GM19397 (cell line): Measurements from ENCODE around the gene TIE1.

Experiments
- ATAC-seq: cut with Tn5 transposase; IDR thresholded peaks from one replicate; pipeline ENCODE4 v1.9.1; 2021; ENCODE audit warnings: mild to moderate bottlenecking, moderate library complexity; ENCODE audit not compliant: unreplicated experiment

TIE1 gene

DNA sequence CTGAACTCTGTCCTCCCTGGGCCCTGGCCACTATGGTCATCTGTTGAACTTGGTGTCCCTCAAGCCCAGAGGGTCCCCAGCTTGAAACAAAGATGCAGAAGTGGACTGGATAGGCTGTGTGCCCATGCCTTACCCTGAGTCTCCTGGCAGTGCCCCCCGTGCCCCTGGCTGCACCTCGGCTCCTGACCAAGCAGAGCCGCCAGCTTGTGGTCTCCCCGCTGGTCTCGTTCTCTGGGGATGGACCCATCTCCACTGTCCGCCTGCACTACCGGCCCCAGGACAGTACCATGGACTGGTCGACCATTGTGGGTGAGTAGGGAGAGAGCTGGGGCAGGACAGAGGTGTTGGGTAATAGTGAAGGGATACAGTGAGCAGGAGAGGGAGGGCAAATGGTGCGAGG is 10.7 kb downstream of the TIE1 start:
- ATAC-seq: no peak

DNA sequence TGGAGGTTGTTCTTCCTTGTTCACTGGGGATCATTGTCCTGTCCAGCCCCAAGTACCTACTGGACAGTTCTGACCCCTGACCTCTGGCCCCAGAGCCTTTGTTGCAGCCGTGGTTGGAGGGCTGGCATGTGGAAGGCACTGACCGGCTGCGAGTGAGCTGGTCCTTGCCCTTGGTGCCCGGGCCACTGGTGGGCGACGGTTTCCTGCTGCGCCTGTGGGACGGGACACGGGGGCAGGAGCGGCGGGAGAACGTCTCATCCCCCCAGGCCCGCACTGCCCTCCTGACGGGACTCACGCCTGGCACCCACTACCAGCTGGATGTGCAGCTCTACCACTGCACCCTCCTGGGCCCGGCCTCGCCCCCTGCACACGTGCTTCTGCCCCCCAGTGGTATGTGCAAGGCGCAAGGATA is 11.4 kb downstream of the TIE1 start:
- ATAC-seq: no peak

DNA sequence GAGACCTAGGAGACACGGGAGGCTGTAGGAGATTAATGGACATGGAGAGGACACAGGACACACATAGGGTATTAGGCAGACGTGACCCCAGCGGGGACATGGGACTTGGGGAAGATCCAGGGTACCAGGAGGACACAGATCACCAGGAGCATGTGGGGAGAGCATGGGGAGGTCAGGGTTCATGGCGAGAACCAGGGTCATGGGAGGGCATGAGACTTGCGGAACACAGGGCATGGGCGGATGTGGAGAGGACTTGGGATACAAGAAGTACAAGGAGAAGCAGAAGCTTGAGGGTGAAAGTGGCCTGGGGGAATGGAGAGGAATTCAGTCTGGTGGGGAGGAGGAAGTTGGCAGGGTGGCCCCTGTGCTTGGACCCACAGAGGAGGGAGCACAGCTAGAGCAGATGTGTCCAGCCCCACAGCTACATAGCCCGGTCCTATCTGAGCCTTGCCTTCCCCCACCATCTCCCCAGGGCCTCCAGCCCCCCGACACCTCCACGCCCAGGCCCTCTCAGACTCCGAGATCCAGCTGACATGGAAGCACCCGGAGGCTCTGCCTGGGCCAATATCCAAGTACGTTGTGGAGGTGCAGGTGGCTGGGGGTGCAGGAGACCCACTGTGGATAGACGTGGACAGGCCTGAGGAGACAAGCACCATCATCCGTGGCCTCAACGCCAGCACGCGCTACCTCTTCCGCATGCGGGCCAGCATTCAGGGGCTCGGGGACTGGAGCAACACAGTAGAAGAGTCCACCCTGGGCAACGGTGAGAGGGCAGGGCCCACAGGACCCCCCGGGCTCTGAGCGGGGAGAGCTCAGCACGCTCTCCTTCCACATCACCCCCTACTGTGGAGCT is 12.1 kb downstream of the TIE1 start:
- no peak for ATAC-seq

DNA sequence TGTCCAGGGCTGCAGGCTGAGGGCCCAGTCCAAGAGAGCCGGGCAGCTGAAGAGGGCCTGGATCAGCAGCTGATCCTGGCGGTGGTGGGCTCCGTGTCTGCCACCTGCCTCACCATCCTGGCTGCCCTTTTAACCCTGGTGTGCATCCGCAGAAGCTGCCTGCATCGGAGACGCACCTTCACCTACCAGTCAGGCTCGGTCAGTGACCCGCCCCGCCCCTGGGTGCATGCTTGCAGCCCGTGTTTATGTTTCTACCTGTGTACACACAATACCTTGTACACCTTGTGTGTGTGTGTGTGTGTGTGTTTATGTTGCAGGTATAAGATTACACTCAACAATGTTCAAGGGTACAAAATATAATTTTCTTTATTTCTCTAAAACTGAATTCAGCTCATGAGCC is 13.0 kb downstream of the TIE1 start:
- ATAC-seq: no peak

DNA sequence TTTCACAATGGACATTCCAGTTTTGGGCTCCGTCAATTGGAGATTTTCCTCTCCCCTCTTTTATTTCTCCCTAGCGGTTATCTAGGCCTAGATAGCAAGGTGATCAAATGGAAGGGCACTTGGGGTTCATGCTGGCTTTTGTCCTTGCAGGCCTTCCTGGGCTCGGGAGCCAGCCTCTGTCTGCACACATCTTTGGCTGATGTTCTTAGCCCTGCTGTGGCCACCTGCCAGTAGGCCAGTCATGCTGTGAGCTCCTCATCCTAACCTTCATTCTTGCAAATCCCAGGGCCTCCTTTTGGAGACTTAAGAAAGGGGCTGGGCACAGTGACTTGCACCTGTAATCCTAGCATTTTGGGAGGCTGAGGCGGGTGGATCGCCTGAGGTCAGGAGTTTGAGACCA is 13.5 kb downstream of the TIE1 start:
- no peak for ATAC-seq

DNA sequence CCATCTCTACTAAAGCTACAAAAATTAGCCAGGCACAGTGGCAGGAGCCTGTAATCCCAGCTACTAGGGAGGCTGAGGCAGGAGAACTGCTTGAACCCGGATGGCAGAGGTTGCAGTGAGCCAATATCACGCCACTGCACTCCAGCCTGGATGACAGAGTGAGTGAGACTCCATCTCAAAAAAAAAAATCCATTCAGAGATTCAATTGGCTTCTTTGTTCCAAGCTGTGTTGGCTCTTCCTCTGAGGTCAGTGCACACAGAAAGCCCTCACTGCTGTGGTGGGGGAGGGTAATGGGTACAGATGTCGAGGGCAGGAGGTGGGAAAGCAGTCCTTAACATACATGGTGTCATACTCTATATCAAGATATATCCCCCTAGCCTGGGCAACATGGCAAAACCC is 14.7 kb downstream of the TIE1 start:
- no peak for ATAC-seq

DNA sequence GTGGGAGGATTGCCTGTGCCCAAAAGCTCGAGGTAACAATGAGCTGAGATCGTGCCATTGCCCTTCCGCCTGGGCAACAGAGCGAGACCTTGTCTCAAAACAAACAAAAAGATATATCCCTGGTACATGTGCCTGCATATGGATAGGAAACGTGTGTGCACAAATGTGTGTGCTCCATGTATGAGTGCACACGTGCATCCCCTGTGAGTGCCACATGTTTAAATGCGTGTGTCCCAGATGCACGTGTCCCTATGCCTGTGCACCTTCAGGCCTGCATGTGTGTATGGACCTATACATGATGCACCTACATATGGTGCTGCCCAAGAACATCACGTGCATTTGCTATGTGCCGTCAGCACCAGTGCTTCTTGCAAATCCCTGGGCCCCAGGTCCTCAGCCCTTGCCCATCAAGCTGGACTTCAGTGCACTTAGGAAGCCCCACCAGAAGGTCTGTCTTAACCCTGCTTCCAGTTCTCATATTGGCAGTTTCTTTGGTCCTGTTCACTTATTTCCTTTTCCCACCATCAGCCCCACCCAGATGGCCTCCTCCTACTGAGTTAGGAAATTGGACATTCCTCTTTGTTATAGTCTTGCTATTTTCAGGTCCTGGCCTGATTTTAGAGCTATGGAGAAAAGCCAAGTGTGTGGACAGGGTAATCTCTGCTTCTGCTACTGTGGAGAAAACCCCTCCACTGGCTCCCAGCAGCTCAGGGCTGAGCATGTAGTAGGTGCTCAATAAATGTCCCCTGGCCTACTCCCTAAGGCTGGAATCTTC is 15.4 kb downstream of the TIE1 start:
- ATAC-seq: no peak

DNA sequence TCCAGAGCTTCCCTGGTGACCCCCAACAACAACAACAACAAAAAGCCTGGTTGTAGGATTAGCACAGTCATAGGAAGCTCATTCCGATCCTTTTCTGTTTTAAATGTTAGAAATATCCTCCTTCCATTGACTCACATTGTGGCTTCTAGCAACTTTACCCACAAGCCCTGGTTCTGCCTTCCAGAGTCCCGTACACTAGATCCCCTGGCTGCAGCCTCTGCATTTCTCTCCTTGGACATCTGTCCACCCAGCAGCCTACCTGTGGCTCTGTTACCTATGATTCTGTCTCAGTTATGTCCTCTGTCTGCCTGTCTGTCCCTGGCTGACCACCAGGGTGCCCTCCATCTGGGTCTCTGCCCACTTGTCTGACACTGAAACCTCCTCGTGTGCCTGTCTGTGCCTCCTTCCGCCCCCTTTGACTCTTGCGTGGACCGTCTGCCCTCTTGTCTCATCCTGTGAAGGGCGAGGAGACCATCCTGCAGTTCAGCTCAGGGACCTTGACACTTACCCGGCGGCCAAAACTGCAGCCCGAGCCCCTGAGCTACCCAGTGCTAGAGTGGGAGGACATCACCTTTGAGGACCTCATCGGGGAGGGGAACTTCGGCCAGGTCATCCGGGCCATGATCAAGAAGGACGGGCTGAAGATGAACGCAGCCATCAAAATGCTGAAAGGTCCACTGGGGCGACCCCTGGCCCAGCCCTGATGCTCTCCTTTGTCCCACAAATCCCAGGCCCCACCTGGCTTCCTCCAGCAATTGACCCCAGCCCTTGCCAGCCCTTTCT is 16.1 kb downstream of the TIE1 start:
- ATAC-seq: no peak

DNA sequence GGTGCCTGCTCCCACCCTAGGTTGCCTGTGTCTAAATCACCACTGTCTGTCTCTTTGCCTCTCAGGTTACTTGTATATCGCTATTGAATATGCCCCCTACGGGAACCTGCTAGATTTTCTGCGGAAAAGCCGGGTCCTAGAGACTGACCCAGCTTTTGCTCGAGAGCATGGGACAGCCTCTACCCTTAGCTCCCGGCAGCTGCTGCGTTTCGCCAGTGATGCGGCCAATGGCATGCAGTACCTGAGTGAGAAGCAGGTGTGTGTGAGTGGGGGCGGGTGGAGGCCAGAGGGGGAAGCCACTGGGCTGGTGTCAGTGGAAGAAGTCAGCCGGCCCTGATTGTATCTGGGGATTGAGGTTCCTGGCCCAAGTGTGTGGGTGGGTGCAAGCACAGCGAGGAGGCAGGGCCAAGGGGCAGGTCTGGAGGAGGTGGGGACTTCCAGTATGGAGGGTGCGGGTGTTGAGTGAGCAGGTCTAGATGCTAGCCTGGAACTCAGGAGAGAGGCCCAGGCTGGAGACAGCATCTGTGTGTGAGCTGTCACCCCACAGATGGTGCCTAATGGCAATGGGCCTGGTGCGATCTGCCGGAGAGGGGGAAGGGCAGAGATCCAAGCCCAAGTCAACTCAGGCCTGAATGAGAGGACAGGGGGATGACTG is 17.2 kb downstream of the TIE1 start:
- no peak for ATAC-seq

DNA sequence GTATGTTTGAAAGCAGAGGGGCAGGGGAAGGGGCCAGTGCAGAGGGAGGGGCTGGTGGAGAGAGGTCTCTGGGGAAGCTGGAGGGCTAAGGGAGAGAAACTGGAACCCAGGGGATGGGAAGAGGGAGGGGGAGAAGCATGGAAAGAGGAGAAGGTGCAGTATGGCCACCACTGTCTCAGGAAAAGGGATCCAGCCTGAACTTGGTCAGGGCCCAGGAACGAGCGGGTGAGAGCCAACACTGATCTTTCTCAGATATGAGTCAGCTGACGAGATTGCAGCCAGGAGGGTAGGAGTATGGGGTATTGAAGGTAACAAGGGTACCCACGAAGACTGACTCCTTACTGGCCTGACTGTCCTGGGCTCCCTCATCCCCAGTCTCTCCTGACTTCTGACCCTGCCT is 18.0 kb downstream of the TIE1 start:
- ATAC-seq: no peak

DNA sequence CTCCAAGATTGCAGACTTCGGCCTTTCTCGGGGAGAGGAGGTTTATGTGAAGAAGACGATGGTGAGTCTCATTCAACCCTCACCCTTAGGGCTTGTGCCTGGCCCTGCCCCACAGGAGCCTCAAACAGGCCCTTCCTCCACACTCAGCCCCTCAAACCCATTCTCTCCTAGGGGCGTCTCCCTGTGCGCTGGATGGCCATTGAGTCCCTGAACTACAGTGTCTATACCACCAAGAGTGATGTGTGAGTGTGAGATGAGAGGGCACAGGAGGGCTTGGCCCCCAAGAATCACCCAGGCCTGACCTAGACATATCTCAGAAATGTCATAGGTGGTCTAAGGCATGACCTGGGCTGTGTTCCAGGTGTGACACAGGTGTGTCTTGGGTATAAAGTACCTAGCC is 18.5 kb downstream of the TIE1 start:
- no peak for ATAC-seq

DNA sequence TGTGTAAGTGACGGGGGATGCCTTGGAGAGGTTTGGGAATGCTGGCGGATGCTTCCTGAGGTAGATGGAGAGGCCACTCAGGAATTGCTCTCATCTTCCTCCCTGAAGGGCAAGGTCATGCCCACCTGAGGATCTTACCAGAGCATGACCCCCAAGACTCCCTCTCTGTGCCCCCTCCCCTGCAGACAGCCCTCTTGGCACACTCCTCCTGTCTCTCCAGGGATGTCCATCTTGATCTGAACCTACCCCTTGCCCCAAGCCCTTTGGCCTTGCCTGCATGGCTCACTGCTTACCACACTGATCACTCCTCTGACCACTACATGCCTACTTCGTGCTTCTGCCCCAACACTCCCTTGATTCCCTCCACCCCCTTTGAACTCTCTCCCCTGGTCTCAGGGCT is 19.0 kb downstream of the TIE1 start:
- ATAC-seq: no peak

DNA sequence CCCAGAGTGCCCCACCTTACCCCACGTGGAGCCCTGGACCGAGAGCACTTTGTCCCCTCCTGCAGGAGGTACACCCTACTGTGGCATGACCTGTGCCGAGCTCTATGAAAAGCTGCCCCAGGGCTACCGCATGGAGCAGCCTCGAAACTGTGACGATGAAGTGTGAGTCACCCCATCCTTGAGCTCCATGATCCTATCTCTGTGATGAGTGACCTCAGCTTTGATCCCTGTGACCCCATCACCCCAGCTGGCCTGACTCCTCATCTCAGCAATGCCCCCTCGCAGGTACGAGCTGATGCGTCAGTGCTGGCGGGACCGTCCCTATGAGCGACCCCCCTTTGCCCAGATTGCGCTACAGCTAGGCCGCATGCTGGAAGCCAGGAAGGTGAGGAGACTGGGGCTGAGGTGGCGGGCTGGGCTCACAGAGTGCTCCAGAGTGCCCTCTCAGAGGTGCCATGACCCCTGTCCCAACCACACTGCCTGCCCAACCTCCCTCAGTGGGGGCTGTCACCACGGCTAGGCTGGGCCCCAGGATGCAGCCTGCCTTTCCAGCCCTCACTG is 20.6 kb downstream of the TIE1 start:
- no peak for ATAC-seq

DNA sequence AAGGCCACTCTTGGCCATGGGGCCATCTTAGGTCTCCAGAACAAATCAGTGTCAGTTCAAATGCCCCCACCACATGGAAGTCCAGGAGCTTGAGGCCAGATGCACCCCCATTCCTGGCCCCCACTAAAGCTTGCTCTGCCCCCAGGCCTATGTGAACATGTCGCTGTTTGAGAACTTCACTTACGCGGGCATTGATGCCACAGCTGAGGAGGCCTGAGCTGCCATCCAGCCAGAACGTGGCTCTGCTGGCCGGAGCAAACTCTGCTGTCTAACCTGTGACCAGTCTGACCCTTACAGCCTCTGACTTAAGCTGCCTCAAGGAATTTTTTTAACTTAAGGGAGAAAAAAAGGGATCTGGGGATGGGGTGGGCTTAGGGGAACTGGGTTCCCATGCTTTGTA is 21.7 kb downstream of the TIE1 start:
- ATAC-seq: no peak

DNA sequence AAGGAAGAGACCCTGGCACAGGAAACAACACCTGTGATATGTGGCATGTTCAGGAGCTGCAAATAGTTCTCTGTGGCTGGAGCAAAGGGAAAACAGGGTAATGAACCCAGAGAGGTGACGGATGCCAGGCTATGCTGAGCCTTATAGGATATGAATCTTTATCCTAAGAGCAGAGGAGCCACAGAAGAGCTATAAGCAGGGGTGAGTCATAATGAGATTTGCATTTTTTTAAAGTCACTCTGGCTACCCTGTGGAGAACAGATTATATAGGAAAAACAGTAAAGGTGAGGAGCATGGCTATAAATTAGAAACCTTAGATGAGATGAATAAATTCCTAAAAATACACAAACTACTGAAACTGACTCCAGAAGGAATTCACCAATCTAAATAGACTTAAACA is 24.0 kb downstream of the TIE1 start:
- ATAC-seq: no peak

DNA sequence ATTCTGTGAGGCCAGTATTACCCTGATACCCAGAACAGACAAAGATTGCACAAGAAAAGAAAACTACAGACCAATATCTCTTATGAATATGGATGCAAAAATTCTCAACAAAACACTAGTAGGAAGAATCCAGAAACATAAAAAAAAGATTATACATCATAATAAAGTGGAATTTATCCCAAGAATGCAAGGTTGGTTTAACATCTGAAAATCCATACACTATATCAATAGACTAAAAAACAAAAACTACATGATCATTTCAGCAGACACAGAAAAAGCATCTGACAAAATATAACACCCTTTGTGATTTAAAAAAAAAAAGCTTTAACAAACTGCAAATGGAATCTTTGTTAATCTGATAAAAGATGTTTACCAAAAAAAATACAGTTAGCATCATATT is 24.6 kb downstream of the TIE1 start:
- no peak for ATAC-seq

DNA sequence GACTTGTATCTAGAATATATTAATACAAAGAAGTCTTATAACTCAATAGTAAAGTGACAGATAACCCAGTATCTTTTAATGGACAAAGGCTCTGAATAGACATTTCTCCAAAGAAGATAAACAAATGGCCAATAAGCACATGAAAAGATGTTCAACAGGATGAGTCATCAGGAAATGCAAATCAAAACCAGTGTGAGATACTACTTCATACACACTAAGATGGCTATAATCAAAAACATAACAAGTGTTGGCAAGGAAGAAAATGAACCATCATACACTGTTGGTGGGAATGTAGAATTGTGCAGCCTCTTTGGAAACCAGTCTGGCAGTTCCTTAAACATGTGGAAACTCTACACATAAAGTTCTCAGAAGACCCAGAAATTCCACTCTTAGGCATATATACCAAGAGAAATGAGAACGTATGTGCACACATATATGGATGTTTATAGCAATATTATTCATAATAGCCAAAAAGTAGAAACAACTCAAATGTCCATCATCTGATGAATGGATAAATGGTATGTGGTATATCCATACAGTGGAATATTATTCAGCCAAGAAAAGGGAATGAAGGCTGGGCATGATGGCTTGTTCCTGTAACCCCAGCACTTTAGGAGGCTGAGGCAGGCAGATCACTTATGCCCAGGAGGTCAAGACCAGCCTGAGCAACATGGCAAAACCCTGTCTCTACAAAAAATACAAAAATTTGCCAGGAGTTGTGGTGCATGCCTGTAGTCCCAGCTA is 26.9 kb downstream of the TIE1 start:
- ATAC-seq: no peak

DNA sequence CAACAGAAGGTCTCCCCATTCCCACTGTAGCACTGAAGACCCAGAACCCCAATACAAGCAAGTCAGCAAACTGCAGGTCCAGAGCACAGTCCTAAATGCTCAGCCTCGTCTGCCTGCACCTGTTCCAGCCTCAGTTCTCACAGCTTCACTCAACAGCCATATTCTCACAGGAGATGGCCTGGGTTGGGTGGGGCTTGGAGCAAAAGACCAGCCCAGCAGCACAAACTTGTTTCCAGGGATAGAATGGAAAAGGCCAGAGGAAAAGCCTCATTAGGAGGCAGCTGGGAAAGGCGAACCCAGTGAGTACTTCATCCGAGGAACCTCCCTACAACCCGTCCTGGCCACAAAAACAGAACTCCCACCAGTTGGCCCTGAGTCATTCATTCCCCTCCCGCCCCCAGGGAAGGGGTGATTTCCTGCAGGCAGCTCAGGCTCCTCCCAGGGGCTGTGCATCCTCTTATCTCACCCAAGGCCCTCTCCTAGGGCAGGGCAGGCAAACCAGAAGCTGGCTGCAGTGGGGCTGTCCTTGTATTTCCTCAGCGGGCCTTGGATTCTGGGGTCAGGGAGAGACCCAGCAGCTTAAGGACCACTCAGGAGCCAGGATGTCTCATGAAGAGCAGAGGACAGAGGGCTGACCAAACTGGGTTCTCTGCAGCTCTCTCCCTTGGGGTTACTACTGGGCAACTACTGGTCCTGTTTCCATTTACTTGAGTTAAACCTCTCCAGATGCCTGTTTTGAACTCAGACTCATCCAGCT is 29.4 kb downstream of the TIE1 start:
- no peak for ATAC-seq

DNA sequence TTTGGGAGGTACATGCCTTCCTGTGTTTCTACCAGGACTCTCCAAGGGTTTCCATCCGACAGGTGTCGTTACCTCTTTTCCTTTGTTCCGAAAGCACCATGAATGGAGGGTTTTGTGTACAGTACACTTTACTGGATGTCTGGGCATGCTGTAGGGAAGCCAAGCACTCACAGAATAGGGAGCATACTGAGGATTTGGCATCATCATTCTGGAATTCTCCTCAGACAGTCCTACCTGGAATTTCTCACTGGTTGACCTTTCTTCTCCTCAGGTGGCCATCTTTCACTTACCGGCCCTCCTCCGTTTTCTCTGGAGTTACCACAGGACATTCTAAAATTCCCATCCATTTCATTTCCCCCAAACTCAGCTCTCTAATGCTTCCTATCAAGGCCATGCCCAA is 30.9 kb downstream of the TIE1 start:
- ATAC-seq: no peak
